ENCODE measurements around the gene IQSEC1.

IQSEC1 gene

DNA sequence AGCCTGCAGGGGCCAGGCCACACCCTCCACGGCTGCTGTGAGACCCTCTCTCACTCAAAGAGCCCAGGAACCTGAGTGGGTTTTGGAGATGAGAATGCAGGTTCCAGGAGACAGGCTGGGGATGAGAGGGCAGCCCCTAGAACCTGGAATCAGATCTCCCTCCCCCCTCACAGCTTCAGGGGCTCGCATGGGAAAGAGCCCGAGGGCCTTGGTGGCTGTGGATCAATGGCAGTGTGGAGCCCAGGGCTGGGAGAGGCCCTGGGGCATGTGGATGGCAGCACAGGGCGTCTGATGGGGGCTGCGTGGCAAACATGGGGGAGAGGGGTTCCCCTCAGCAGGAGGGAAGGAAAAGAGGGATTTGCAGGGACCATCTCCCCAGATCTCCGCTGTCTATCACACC lies 119.0 kb downstream of the IQSEC1 start:
- TF ChIP-seq, protein P1, sequence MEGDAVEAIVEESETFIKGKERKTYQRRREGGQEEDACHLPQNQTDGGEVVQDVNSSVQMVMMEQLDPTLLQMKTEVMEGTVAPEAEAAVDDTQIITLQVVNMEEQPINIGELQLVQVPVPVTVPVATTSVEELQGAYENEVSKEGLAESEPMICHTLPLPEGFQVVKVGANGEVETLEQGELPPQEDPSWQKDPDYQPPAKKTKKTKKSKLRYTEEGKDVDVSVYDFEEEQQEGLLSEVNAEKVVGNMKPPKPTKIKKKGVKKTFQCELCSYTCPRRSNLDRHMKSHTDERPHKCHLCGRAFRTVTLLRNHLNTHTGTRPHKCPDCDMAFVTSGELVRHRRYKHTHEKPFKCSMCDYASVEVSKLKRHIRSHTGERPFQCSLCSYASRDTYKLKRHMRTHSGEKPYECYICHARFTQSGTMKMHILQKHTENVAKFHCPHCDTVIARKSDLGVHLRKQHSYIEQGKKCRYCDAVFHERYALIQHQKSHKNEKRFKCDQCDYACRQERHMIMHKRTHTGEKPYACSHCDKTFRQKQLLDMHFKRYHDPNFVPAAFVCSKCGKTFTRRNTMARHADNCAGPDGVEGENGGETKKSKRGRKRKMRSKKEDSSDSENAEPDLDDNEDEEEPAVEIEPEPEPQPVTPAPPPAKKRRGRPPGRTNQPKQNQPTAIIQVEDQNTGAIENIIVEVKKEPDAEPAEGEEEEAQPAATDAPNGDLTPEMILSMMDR (IDR thresholded peaks at IDR 0.05; ENCODE audit: extremely low read depth, insufficient read depth, missing control alignments): no peak
- in situ Hi-C loops (cut with MboI; ENCODE audit: low pct_unique_long_range_greater_than_20kb, low sequenced_read_pairs, unreplicated experiment): no loop called here
- DNase-seq (ENCODE audit: low spot score): no peak

DNA sequence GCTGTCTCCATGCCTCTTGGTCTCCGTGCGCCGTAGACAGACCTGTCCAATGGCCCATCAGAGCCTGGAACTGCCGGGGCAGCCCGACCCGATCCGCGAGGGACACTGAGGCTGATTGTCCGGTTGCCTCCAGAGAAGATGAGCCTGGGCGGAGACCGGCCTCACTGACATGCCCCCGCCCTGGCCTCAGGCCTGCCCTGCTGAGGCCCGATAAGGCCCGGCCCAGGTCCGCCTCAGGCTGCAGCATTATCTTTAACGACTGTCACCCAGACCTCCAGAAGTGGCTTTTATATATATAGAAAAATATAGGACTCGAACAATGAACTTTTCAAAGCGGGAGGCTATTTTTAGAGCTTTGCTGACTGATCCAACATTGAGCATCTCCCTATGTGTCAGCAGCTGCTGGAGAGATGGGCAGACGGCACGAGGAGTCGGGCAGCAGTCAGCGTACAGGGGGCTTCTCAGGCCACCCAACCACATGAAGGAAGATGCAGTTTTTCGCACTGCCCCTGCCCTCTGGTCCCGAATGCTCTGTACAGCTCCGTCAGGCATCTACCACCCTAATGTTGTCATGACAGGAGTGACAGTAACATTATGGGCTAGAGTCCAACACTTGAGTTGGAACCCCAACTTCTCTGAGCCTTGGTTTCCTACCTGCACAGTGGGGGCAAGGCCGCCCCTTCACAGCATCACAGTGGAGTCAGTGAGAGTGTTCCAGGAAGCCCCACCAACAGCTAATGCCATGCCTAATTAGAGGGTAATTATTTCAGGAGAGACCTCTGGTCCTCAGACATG lies 119.8 kb downstream of the IQSEC1 start:
- TF ChIP-seq, protein P1 (IDR thresholded peaks at IDR 0.05; ENCODE audit: extremely low read depth, insufficient read depth, missing control alignments): no peak
- no peak for DNase-seq (ENCODE audit: low spot score)
- in situ Hi-C loops (cut with MboI; ENCODE audit: low pct_unique_long_range_greater_than_20kb, low sequenced_read_pairs, unreplicated experiment): no loop called here

DNA sequence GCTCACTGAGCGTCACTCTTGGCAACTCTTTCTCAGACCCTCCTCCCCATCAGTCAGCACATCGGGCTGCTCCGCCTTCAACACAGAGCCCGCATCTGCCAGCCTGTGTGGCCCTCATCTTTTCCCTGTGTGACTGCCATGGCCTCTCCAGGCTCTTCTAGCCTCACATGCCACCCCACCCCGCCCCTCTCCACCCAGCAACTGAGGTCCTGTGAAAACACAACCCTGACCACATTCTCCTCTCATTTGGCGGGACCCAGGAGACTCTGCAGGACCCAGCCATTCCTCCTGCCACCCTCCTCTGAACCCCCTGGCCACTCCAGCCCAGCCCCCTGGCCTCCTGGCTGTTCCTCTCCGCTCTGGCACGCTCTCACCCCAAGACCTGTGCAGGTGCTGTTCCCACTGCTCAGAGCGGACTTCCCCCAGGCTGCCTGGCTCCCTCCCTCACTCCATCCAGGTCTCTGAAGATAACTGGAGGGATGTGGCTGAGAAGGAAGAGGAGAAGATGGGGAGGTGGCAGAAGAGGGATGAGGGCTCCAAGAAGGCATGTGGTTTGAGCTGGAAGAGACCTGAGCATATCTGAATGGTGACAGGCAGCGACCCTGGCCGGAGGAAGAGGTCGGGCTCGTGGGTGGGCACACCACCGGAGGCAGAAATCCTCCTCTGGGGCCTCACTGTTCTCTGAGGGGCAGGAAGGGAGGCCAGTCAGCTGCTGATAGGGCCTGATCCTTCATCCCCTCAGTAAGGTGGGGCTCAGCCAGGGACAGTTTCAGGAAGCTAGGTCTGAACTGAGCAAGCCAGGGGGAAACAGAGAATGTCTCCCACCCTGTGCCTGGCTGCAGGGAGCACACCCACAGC lies 120.7 kb downstream of the IQSEC1 start:
- DNase-seq (ENCODE audit: low spot score): no peak
- in situ Hi-C loops (cut with MboI; ENCODE audit: low pct_unique_long_range_greater_than_20kb, low sequenced_read_pairs, unreplicated experiment): no loop called here
- TF ChIP-seq, protein P1 (IDR thresholded peaks at IDR 0.05; ENCODE audit: extremely low read depth, insufficient read depth, missing control alignments): no peak

DNA sequence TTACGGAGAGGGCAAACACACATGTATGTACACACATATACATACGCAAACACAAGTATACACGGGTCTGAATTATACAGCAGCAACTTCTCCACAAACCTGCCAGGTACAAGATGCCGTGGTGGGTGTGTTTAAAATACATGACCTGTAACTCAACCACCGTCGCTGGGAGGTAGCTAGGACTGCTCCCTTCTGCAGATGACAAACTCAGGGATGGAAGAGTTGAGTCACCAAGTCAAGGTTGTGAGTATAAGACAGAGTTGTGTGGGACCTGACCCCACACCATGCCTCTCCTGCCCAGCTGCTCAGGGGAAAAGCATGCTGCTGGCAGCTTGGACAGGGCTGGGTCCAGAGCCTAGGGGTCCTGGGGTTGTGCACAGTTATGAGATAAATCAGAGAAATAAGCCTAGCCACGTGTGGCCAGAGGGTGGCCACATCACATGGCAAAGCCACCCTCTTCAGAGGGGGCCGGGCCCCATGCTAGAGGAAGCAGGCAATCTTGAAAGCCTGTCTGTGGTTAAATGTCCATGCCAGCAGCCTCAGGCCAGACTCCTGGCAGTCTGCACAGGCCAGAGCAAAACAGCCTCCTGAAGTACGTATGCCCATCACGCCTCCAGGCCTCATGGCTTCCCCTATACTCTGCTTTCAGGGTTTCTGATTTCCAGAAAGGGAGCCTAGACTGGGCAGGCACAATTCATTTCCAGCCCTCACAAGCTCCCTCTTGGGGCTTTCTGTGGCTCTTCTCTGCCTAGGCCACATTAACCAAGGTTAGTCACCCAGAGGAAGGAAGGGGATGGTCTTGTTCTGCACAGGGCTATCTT lies 124.1 kb downstream of the IQSEC1 start:
- peak; percentile 70 for DNase-seq (ENCODE audit: low spot score)

DNA sequence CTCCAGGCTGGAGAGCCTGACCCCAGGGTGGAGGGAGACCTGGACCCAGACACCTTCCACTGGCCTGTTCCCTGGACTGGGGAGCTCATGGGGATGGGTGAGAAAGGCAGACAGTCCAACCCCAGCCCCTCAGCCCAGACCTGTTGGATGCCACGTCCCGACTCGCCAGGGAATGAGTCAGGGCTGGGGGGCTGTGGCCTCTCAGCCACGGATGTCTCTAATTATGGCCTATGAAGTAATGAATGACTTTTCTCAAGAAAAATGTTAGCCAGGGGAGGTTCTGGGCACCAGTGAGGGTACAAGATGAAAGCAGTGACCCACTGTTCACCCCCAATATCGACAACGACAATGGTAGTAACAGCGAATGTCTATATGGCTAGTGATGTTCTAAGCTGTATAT lies 124.9 kb downstream of the IQSEC1 start:
- TF ChIP-seq, protein P1 (IDR thresholded peaks at IDR 0.05; ENCODE audit: extremely low read depth, insufficient read depth, missing control alignments): no peak
- no peak for DNase-seq (ENCODE audit: low spot score)
- in situ Hi-C loops (cut with MboI; ENCODE audit: low pct_unique_long_range_greater_than_20kb, low sequenced_read_pairs, unreplicated experiment): no loop called here

More for the DNA sequence above, 124.1 kb downstream of the IQSEC1 start:
- in situ Hi-C loops (cut with MboI; ENCODE audit: low pct_unique_long_range_greater_than_20kb, low sequenced_read_pairs, unreplicated experiment): no loop called here
- TF ChIP-seq, protein P1 (IDR thresholded peaks at IDR 0.05; ENCODE audit: extremely low read depth, insufficient read depth, missing control alignments): no peak
